Stomach (tissue), 9 donors: ENCODE data around the gene NDEL1. TPM values are rescaled to one million over a fixed set of nuclear protein-coding genes. Genes with fewer than 3 reads are reported as not detected.

ENCODE experiments used
- DNase-seq, 2 donors: peaks; one replicate each; pipeline versions ENCODE4 v3.0.0 to v3.0.0-alpha.2; 2013 to 2019
- H3K27ac ChIP-seq, 5 donors: fragments of 200-600 bp in 4 of 5; sonication (generic) in 4 of 5; one replicate each; pipeline ENCODE4 v1.5.1; 2013 to 2019; ENCODE audit warnings: mild to moderate bottlenecking in 1 of 5, moderate library complexity in 1 of 5
- H3K27me3 ChIP-seq, 3 donors: fragments of 200-600 bp; sonication (generic); one replicate each; pipeline ENCODE4 v1.5.1; 2017 to 2019; ENCODE audit warnings: mixed run types in 1 of 3
- H3K36me3 ChIP-seq, 4 donors: fragments of 200-600 bp; sonication (generic); 1 replicate in 3 of 4; 2 replicates in 1 of 4; pipeline ENCODE4 v1.5.1; 2016 to 2019
- H3K4me1 ChIP-seq, 4 donors: fragments of 200-600 bp; sonication (generic); one replicate each; pipeline ENCODE4 v1.5.1; 2016 to 2019
- H3K4me3 ChIP-seq, 4 donors: fragments of 200-600 bp; sonication (generic) in 3 of 4; one replicate each; pipeline ENCODE4 v1.5.1; 2016 to 2019; ENCODE audit warnings: mild to moderate bottlenecking in 1 of 4
- H3K9me3 ChIP-seq, 4 donors: fragments of 200-600 bp; sonication (generic); one replicate each; pipeline ENCODE4 v1.5.1; 2016 to 2019
- EP300 ChIP-seq: sonication (generic); formaldehyde crosslinking; IDR thresholded peaks from one replicate; pipeline ENCODE4 v1.6.1; 2017; ENCODE audit warnings: antibody characterized with exemption
- POLR2A ChIP-seq, 4 donors: fragments of 450-650 bp; IDR thresholded peaks; one replicate each; pipeline ENCODE4 v1.6.1; 2016; ENCODE audit warnings: antibody characterized with exemption in 4 of 4, control low read depth in 2 of 4, mild to moderate bottlenecking in 1 of 4, moderate library complexity in 1 of 4
- POLR2AphosphoS5 ChIP-seq, 3 donors: sonication (generic); formaldehyde crosslinking; IDR thresholded peaks; one replicate each; pipeline ENCODE4 v1.6.1; 2016; ENCODE audit warnings: antibody characterized with exemption in 3 of 3
- WGBS, 5 donors: extraction: QIAGEN DNeasy Blood & Tissue Kit in 3 of 5; methylation state at CpG; one replicate each; pipeline versions ENCODE4 v1.1.5 to v1.1.7; 2013 to 2018; 5-methylcytosine and 5-hydroxymethylcytosine counted together
- intact Hi-C: fragments of 100-400 bp; cut with DNase I; formaldehyde crosslinking; loops from one replicate; pipeline ENCODE4 v1.15.1; 2023; ENCODE audit warnings: low total_unique reads
- polyA plus RNA-seq, 3 donors: library from polyadenylated mRNA; stranded (reverse); fragments of 200-250 nt; gene quantifications; one replicate each; pipeline ENCODE4 v1.2.3, GENCODE V29; 2013
- total RNA-seq, 5 donors: library from RNA; depleted of rRNA; stranded (reverse); fragments of >200 nt; gene quantifications; one replicate each; pipeline versions ENCODE4 v1.1.0 to v1.2.3, GENCODE V29; 2014 to 2016
- TF ChIP-seq, protein P1 (sequence below), 7 experiments: fragments of 450-650 bp in 4 of 7; fragments of 200-600 bp in 3 of 7; sonication (generic) in 3 of 7; IDR thresholded peaks; one replicate each; pipeline ENCODE4 v1.5.1; 2016 to 2019; ENCODE audit warnings: antibody characterized with exemption in 7 of 7, control low read depth in 2 of 7, mild to moderate bottlenecking in 1 of 7
- donor health status: healthy with polysubstance abuse.
- donor health status: Bipolar disorder and iron deficiency.
- donor health status: healthy.

NDEL1 gene
- total and polyA plus RNA-seq, 8 donors, result 12.8 to 102 (median 42.9) TPM

DNA sequence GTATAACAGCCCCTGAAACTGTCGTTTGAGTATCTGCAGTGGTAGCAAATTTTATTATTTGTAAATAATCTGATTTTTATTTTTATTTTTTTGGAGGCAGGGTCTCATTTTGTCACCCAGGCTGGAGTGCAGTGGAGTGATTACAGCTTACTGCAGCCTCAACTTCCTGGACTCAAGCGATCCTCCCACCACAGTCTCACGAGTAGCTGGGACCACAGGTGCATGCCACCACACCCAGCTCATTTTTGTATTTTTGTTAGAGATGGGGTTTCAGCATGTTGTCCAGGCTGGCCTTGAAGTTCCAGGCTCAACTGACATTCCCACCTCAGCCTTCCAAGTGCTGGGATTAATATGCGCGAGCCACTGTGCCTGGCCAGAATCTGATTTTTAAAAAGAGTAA lies 2.8 kb downstream of the NDEL1 start:
- Histone ChIP-seq H3K4me1 (peaks cover 16 to 66% (median 40%) of the 10 kb centered on the region in 4 donors), H3K27ac (no peak overlapping the region), H3K9me3 (no peaks in the 10 kb centered on the region), H3K27me3 (no peaks in the 10 kb centered on the region), H3K36me3 (peaks cover 0 to 26% (median 15%) of the 10 kb centered on the region in 4 donors), H3K4me3 (no peak overlapping the region)
- DNase-seq, result no peak
- WGBS, 5 donors, result 79 to 86% (median 84%) methylated on average over 5 of the region's 5 CpGs
- TF ChIP-seq, protein P1, sequence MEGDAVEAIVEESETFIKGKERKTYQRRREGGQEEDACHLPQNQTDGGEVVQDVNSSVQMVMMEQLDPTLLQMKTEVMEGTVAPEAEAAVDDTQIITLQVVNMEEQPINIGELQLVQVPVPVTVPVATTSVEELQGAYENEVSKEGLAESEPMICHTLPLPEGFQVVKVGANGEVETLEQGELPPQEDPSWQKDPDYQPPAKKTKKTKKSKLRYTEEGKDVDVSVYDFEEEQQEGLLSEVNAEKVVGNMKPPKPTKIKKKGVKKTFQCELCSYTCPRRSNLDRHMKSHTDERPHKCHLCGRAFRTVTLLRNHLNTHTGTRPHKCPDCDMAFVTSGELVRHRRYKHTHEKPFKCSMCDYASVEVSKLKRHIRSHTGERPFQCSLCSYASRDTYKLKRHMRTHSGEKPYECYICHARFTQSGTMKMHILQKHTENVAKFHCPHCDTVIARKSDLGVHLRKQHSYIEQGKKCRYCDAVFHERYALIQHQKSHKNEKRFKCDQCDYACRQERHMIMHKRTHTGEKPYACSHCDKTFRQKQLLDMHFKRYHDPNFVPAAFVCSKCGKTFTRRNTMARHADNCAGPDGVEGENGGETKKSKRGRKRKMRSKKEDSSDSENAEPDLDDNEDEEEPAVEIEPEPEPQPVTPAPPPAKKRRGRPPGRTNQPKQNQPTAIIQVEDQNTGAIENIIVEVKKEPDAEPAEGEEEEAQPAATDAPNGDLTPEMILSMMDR (IDR thresholded peaks at IDR 0.05), result no peak
- TF ChIP-seq EP300 (no peak), POLR2A (IDR thresholded peaks at IDR 0.05) (no peak), POLR2AphosphoS5 (IDR thresholded peaks at IDR 0.05) (no peak)
- intact Hi-C loops, result no loop called here

GRCh38 chr17:8439681-8440080 lies 4.0 kb downstream of the NDEL1 start:
- Histone ChIP-seq H3K36me3 (peaks cover 0 to 37% (median 26%) of the 10 kb centered on the region in 4 donors), H3K9me3 (no peaks in the 10 kb centered on the region), H3K27me3 (no peaks in the 10 kb centered on the region), H3K27ac (no peak overlapping the region), H3K4me3 (no peak overlapping the region), H3K4me1 (peaks cover 16 to 74% (median 42%) of the 10 kb centered on the region in 4 donors)
- 89 to 98% (median 97%) methylated on average over 3 of the region's 3 CpGs for WGBS, 5 donors
- intact Hi-C loops, result no loop called here
- no peak for DNase-seq
- TF ChIP-seq POLR2A (IDR thresholded peaks at IDR 0.05), result no peak
- no peak for TF ChIP-seq POLR2AphosphoS5 (IDR thresholded peaks at IDR 0.05)
- TF ChIP-seq, protein P1 (IDR thresholded peaks at IDR 0.05), result no peak
- no peak for TF ChIP-seq EP300

- Histone ChIP-seq H3K4me1 (peaks cover 15 to 70% (median 40%) of the 10 kb centered on the region in 4 donors), H3K27me3 (no peaks in the 10 kb centered on the region), H3K36me3 (peaks cover 7 to 57% (median 45%) of the 10 kb centered on the region in 4 donors), H3K9me3 (no peaks in the 10 kb centered on the region), H3K27ac (no peak overlapping the region), H3K4me3 (no peak overlapping the region)
- DNase-seq, result no peak
- 83 to 91% (median 87%) methylated on average over 2 of the region's 2 CpGs for WGBS, 5 donors
- intact Hi-C loops, result no loop called here
- TF ChIP-seq POLR2AphosphoS5 (IDR thresholded peaks at IDR 0.05) (no peak), POLR2A (IDR thresholded peaks at IDR 0.05) (no peak), EP300 (no peak)
- TF ChIP-seq, protein P1 (IDR thresholded peaks at IDR 0.05), result no peak
Measured at GRCh38 chr17:8441690-8442089, 6.0 kb downstream of the NDEL1 start.

- Histone ChIP-seq H3K4me1 (peaks cover 9 to 66% (median 36%) of the 10 kb centered on the region in 4 donors), H3K27ac (no peak overlapping the region), H3K4me3 (no peak overlapping the region), H3K36me3 (peaks cover 13 to 64% (median 52%) of the 10 kb centered on the region in 4 donors), H3K9me3 (no peaks in the 10 kb centered on the region), H3K27me3 (no peaks in the 10 kb centered on the region)
- 71 to 91% (median 84%) methylated on average over 2 of the region's 2 CpGs for WGBS, 5 donors
- intact Hi-C loops, result no loop called here
- no peak for DNase-seq
- TF ChIP-seq POLR2AphosphoS5 (IDR thresholded peaks at IDR 0.05) (no peak), EP300 (no peak), POLR2A (IDR thresholded peaks at IDR 0.05) (no peak)
- TF ChIP-seq, protein P1 (IDR thresholded peaks at IDR 0.05), result no peak
Measured at GRCh38 chr17:8442310-8442709, 6.6 kb downstream of the NDEL1 start.
